ENCODE data around the gene WIZ. TPM values are rescaled to one million over a fixed set of nuclear protein-coding genes. Genes with fewer than 3 reads are reported as not detected.

WIZ gene
- total and polyA plus RNA-seq, 9 of the 15 experiments (the other 6 are each of a cell fraction or from before 2014, with no cell fraction given) = 0.06 to 37.5 (median 4.8) TPM

GRCh38 chr19:15404780-15405211 is 45.0 kb downstream of the WIZ start:
- H4K20me1 ChIP-seq (replicated peaks; ENCODE audit: control insufficient read depth, insufficient read depth, low read length) = peaks cover 26% of the 10 kb centered on the region
- TF ChIP-seq ZNF217 (CRISPR knock-in tag; IDR thresholded peaks at IDR 0.05) = no peak
- TF ChIP-seq ZBTB2 (IDR thresholded peaks at IDR 0.05) = no peak
- no peak for TF ChIP-seq ZNF165 (CRISPR knock-in tag; IDR thresholded peaks at IDR 0.05; ENCODE audit: borderline replicate concordance)
- no peak for TF ChIP-seq ZNF184 (CRISPR knock-in tag; IDR thresholded peaks at IDR 0.05)
- no peak for TF ChIP-seq ID3 (CRISPR knock-in tag; IDR thresholded peaks at IDR 0.05)
- no peak for TF ChIP-seq ID3 (tag; IDR thresholded peaks at IDR 0.05)
- TF ChIP-seq PHF21A (IDR thresholded peaks at IDR 0.05; ENCODE audit: borderline replicate concordance, low read depth) = no peak
- no peak for TF ChIP-seq RB1 (IDR thresholded peaks at IDR 0.05; ENCODE audit: low read depth)
- no peak for TF ChIP-seq ZNF140 (CRISPR knock-in tag; IDR thresholded peaks at IDR 0.05)
- no peak for TF ChIP-seq E2F5 (CRISPR knock-in tag; IDR thresholded peaks at IDR 0.05)
- TF ChIP-seq HOMEZ (CRISPR knock-in tag; IDR thresholded peaks at IDR 0.05) = no peak
- TF ChIP-seq FOSL1 (tag; conservative IDR thresholded peaks at IDR 0.05) = no peak
- no peak for TF ChIP-seq TCF7L2 (IDR thresholded peaks at IDR 0.05; ENCODE audit: low read depth, low read length)
- no peak for TF ChIP-seq ZNF395 (CRISPR knock-in tag; IDR thresholded peaks at IDR 0.05)
- no peak for TF ChIP-seq ZNF589 (CRISPR knock-in tag; IDR thresholded peaks at IDR 0.05; ENCODE audit: low read depth)
- no peak for TF ChIP-seq ZNF707 (CRISPR knock-in tag; conservative IDR thresholded peaks at IDR 0.05)
- TF ChIP-seq, protein P1, sequence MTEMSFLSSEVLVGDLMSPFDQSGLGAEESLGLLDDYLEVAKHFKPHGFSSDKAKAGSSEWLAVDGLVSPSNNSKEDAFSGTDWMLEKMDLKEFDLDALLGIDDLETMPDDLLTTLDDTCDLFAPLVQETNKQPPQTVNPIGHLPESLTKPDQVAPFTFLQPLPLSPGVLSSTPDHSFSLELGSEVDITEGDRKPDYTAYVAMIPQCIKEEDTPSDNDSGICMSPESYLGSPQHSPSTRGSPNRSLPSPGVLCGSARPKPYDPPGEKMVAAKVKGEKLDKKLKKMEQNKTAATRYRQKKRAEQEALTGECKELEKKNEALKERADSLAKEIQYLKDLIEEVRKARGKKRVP (CRISPR knock-in tag; IDR thresholded peaks at IDR 0.05) = no peak

More at GRCh38 chr19:15404780-15405211, 45.0 kb downstream of the WIZ start:
- peaks cover 2 to 7% of the 10 kb centered on the region in 2 experiments; a peak in 4 of 5 replicates for H3K4me1 ChIP-seq (replicated peaks in 1 of 2; ENCODE audit: control insufficient read depth in 2 of 2, insufficient read depth in 2 of 2, low read length in 2 of 2)
- ATAC-seq (no peak), FAIRE-seq (no peak), DNase-seq (ENCODE audit: extremely low read depth in 1 of 4, low spot score in 3 of 4) (no peak)
- intact Hi-C loops (cut with micrococcal nuclease) (no loop called here), in situ Hi-C loops (cut with MboI) (no loop called here)
- H3K9me3 ChIP-seq (replicated peaks; ENCODE audit: control insufficient read depth, insufficient read depth, low read depth, low read length) = no peaks in the 10 kb centered on the region
- H3K4me2 ChIP-seq (ENCODE audit: insufficient read depth, low read length) = no peak overlapping the region
- H3K27ac ChIP-seq (ENCODE audit: extremely low read depth, low read depth, low read length) = no peak overlapping the region
- H3K4me3 ChIP-seq = no peak overlapping the region
- 65% methylated on average over 3 of the region's 3 CpGs for WGBS (ENCODE audit: insufficient coverage, low coverage, missing lambda C conversion rate)
- no peaks in the 10 kb centered on the region for H3K27me3 ChIP-seq (ENCODE audit: control insufficient read depth in 2 of 2, insufficient read depth in 2 of 2, low read length in 2 of 2)
- BruUV-seq (replicated peaks) = no TSS peak
- ChIA-PET POLR2A (interaction anchor here (0.8 to 1.7 kb wide), 4 partner anchors 9 to 29 kb away, joined by 3 to 11 read pairs (median 6); partner anchors contain the start of gene AKAP8L), CTCF (ENCODE audit: low intra/inter-chr PET ratio) (no interaction called here)
- H3K79me2 ChIP-seq (ENCODE audit: control insufficient read depth, insufficient read depth, low read length) = peaks cover 83% of the 10 kb centered on the region
- no peak overlapping the region for H2AFZ ChIP-seq (ENCODE audit: low read depth, low read length)
- peaks cover 89% of the 10 kb centered on the region for H3K36me3 ChIP-seq (ENCODE audit: control insufficient read depth, insufficient read depth, low read length)
- H3K9me1 ChIP-seq (ENCODE audit: control insufficient read depth, insufficient read depth, low read length) = peaks cover 5% of the 10 kb centered on the region
- peak overlapping the region in 1 of 2 experiments; percentile 11; a peak in 1 of 4 replicates for H3K9ac ChIP-seq (ENCODE audit: insufficient read depth in 1 of 2, low read depth in 2 of 2, low read length in 2 of 2)

Data from K562 (cell line).